Skeletal muscle cell (primary cell): Measurements from ENCODE around the gene SAMD11.
"Not testable (repeated sequence)": the region's sequence is repeated elsewhere in the genome, so short reads cannot be mapped to it uniquely, and the experiment has no call there.

Experiments used
- DNase-seq: peaks from one replicate; pipeline ENCODE4 v3.0.0-alpha.2; 2010; ENCODE audit warnings: low read depth
- H3K4me3 ChIP-seq: 2 replicates; pipeline ENCODE4 v1.5.1; 2011; ENCODE audit warnings: low read depth, mild to moderate bottlenecking, control low read depth, low read length, moderate library complexity

SAMD11 gene

DNA sequence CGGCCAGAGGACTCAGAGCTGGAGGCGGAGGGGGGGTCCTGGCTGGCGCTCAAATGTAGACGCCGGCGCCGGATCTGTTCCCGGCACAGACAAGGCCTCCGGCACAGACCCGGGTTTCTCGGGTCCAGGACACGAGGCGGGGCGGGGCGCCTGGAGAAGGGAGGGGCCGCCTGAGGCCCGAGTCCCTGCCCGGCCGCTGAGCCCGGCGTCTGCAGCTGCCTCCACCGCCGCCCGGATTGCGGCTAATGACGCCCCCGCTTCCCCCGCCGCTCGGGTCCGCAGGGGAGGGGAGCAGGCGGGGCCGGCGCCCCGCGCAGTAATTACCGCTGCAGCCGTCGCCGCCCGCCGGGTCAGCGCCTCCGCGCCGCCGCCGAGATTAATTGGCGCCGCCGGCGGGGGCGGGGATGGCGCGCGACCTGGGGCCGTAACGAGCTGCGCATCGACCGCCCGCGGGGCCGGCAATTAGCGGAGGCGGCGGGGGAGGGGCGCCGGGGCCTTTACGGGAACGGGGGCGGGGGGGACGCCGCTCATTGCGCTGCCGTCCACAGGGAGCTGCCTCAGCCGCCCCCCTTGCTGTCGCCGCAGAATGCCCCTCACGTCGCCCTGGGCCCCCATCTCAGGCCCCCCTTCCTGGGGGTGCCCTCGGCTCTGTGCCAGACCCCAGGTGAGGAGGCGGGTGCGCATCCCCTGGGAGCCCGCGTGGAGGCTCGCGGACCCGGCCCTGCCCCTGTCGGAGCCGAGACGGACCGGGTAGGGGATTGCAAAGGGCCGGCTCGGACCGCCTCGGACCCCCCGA lies 18.1 kb downstream of the SAMD11 start:
- DNase-seq: peak; percentile 63
- peak overlapping the region; percentile 47 for H3K4me3 ChIP-seq

- peak overlapping the region; percentile 47 for H3K4me3 ChIP-seq
- no peak for DNase-seq
Observed at GRCh38 chr1:942411-942821, 18.7 kb downstream of the SAMD11 start.

DNA sequence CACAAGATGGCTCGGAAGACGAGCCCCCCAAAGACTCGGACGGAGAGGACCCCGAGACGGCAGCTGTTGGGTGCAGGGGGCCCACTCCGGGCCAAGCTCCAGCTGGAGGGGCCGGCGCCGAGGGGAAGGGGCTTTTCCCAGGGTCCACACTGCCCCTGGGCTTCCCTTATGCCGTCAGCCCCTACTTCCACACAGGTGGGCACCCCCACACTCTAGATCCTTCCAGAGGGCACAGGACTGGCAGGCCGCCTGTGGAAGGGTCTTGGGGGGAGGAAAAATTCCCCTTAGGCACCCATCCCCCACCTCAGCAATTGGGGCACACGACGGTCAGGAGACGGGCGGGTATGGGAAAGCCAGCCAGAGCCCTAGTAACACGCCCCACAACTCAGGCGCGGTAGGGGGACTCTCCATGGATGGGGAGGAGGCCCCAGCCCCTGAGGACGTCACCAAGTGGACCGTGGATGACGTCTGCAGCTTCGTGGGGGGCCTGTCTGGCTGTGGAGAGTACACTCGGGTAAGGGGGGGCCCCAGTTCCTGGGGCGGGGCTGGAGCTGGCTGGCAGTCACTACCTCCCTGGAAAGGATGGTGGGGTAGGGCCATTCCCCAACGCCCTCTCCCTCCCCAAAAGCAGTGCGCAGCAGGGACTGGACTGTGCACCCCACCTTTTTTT lies 19.3 kb downstream of the SAMD11 start:
- DNase-seq: peak; percentile 65

DNA sequence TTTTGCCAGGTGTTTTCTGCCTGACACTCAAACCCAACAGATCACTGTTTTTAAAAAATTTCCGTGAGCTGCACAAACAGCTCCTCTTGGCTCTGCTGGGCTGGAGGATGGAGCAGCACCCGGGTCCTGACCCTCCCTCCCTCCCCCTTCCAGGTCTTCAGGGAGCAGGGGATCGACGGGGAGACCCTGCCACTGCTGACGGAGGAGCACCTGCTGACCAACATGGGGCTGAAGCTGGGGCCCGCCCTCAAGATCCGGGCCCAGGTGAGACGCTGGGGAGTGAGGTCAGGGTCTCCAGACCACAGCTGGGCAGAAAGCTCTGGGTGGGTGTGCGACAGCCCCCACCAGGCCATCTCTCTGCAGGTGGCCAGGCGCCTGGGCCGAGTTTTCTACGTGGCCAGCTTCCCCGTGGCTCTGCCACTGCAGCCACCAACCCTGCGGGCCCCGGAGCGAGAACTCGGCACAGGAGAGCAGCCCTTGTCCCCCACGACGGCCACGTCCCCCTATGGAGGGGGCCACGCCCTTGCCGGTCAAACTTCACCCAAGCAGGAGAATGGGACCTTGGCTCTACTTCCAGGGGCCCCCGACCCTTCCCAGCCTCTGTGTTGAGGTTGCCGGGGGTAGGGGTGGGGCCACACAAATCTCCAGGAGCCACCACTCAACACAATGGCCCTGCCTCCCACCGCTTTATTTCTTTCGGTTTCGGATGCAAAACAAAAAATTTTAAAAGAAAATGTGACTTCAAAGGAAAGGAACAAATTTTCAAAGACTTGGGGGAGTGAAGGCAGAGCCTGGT lies 20.0 kb downstream of the SAMD11 start:
- no peak for DNase-seq
- H3K4me3 ChIP-seq: no peak overlapping the region

More for the DNA sequence above, 19.3 kb downstream of the SAMD11 start:
- H3K4me3 ChIP-seq: peak overlapping the region; percentile 47

- DNase-seq: peak; percentile 43
- H3K4me3 ChIP-seq: no peak overlapping the region
Observed at GRCh38 chr1:944341-945325, 20.9 kb downstream of the SAMD11 start.

GRCh38 chr1:945688-946556 lies 22.2 kb downstream of the SAMD11 start:
- no peak for DNase-seq
- H3K4me3 ChIP-seq: no peak overlapping the region

DNA sequence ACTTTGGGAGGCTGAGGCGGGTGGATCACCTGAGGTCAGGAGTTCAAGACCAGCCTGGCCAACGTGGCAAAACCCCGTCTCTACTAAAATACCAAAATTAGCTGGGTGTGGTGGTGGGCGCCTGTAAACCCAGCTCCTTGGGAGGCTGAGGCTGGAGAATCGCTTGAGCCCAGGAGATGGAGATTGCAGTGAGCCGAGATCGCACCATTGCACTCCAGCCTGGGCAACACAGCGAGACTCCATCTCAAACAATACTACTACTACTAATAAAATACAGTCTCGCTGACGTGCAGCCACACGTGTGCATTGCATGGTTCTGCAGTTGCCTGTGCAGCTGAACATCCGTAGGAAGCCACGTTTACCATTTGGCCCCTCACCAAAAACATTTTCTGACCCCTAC lies 23.1 kb downstream of the SAMD11 start:
- not testable (repeated sequence) for H3K4me3 ChIP-seq, DNase-seq

GRCh38 chr1:947958-948357 lies 24.2 kb downstream of the SAMD11 start:
- DNase-seq: no peak
- H3K4me3 ChIP-seq: no peak overlapping the region

DNA sequence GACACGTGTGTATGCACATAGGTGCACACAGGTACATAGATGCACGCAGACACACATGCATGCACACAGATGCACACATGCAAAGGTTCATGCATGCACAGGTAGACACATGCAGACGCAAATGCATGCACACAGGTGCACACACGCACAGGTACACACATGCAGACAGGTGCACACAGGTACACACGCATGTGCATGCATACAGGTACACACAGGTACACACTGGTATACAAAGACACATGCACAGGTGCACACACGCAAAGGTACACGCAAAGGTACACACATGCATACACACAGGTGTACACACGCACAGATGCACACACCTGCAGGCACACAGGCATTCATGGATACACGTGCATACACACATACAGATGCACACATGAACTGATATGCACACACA lies 26.5 kb downstream of the SAMD11 start:
- DNase-seq: no peak
- no peak overlapping the region for H3K4me3 ChIP-seq

DNA sequence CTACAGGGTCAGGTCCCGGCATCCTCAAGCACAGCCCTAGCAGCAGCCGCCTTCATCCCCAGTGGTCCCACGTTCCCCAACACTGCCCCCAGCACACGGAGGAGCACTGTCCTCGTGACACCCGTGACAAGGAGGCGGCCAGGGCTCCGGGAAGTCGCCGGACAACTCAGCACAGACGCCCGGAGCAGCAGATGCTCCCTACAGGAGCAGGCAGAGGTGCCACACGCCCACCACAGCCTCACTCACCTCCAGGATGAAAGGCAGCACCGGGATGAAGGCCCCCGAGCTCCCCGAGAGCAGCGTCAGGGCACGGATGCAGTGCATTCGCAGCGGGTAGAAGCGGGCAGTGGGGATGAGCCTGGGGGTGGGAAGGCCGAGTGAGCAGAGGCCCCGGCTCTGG lies 27.2 kb downstream of the SAMD11 start:
- DNase-seq: no peak
- H3K4me3 ChIP-seq: no peak overlapping the region

DNA sequence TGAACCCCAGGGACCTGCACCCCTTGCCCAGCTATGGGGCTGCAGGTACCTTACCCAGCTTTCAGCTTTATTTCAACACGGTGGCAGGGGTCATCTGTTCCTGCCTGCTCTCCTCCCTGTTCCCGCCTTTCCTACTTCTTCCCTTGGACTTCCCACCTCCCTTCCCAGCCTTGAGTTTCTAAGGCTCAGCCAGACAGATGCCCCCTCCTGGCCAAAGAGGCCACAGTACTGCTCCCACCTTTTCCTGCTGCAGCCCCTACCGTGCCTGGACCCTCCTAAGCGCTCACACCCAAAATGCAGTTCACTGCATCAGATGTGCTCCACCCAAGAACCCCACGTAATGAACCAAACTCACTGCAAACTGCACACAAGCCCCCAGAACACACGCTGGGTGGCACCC lies 27.6 kb downstream of the SAMD11 start:
- DNase-seq: no peak
- H3K4me3 ChIP-seq: no peak overlapping the region

- H3K4me3 ChIP-seq: no peak overlapping the region
- DNase-seq: no peak
Observed at GRCh38 chr1:952201-952600, 28.5 kb downstream of the SAMD11 start.

DNA sequence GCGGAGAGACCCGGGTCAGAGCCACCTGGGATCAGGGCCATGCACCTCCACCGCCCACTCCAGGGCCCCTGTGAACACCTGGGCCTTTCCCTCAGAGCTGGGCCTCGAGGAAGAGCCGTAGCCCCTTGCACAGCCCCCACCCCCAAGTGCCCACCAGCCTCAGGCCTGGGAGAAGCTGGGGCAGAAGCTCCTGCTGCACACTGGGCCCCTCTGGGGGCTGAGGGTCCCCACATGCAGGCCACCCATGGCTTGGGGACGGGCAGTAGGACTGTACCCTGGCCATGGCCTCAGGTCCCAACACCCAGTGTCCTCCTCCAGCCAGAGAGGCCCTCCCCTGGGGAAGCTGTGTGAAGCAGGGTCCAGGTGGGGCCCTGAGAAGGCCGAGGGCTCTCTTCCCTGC lies 28.9 kb downstream of the SAMD11 start:
- no peak for DNase-seq

GRCh38 chr1:953524-954320 lies 30.0 kb downstream of the SAMD11 start:
- DNase-seq: no peak
- no peak overlapping the region for H3K4me3 ChIP-seq

More for the DNA sequence above, 28.9 kb downstream of the SAMD11 start:
- H3K4me3 ChIP-seq: no peak overlapping the region

DNA sequence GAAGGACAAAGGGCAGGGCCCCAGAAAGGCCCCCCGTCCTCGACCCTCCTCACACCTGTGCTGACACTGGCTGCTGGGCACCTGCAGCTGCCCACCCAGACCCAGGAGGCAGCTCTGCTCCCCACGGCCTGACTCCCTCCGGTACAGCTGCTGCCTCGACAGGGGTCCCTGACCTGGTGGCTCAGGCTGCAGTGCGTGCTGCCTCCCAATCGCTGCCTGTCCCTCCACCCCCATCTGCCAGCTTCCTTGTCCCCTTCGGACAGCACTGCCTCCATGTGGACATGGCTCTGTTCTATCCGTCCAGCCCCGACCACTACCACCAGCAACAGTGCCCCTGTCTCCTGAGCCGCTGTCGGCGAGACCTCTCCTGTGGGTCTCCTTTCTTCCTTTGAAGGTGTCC lies 31.2 kb downstream of the SAMD11 start:
- H3K4me3 ChIP-seq: no peak overlapping the region
- DNase-seq: no peak

DNA sequence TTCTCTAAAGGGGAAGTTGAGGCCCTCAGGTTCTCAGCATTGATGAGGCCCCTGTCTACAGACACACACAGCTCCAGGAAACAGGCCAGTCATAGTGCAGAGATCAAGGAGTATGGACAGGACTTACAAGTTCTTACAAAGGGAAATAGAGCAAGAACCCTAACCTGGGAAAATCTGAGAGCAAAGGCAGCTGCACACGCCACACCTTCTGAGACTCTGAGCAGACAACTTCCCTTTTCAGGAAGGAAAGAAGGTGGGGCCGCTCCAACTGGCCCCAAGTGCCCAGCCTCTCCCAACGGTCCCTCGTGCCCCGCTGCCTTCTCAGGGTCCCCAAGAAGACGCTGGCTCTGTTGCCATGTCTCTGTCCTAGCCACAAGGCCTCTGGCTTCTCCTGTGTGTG lies 31.8 kb downstream of the SAMD11 start:
- DNase-seq: no peak
- no peak overlapping the region for H3K4me3 ChIP-seq

DNA sequence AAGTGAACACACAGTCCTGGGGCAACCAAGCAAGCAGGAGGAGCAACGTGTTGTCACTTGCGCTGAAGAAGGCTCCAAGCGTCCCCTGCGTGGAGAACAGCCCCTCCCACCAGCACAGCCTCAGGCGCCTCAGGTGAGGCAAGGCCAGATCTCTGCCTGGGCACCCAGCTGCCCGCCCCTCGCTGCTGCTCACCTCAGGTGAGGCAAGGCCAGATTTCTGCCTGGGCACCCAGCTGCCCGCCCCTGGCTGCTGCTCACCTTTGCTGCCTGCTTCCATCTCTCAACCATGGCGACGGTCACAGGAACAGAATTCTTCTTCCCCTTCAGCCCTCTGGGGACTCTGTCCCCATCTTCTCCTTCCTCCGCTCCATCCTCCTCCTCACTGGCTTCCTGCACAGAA lies 32.9 kb downstream of the SAMD11 start:
- no peak overlapping the region for H3K4me3 ChIP-seq

More for the DNA sequence above, 32.9 kb downstream of the SAMD11 start:
- DNase-seq: no peak
